ENCODE measurements around the gene COX14.
"Not testable (repeated sequence)": the region's sequence is repeated elsewhere in the genome, so short reads cannot be mapped to it uniquely, and the experiment has no call there.

COX14 gene

GRCh38 chr12:50110762-50111351, 1.2 kb upstream of the COX14 start:
- peak in 1 of 2 experiments; percentile 3 for DNase-seq

- DNase-seq: no peak
These were observed 692 bp upstream of the COX14 start for GRCh38 chr12:50111395-50111692.

GRCh38 chr12:50112456-50113218, 601 bp downstream of the COX14 start:
- no peak for DNase-seq

GRCh38 chr12:50117057-50117622, 5.1 kb downstream of the COX14 start:
- no peak for DNase-seq

- no peak for DNase-seq
These were observed 7.4 kb downstream of the COX14 start for GRCh38 chr12:50119387-50119786.

GRCh38 chr12:50120521-50120920, 8.5 kb downstream of the COX14 start:
- DNase-seq: no peak

- DNase-seq: no peak
These were observed 8.9 kb downstream of the COX14 start for GRCh38 chr12:50120953-50121352.

- no peak for DNase-seq
These were observed 9.6 kb downstream of the COX14 start for GRCh38 chr12:50121641-50122040.

- no peak for DNase-seq
These were observed 11.2 kb downstream of the COX14 start for GRCh38 chr12:50123203-50123602.

GRCh38 chr12:50127546-50127945, 15.5 kb downstream of the COX14 start:
- no peak for DNase-seq

- DNase-seq: no peak
These were observed 17.3 kb downstream of the COX14 start for GRCh38 chr12:50129290-50129689.

GRCh38 chr12:50132505-50133135, 20.6 kb downstream of the COX14 start:
- DNase-seq: no peak

GRCh38 chr12:50142993-50143392, 31.0 kb downstream of the COX14 start:
- no peak for DNase-seq

GRCh38 chr12:50145439-50145838, 33.4 kb downstream of the COX14 start:
- no peak for DNase-seq

- DNase-seq: no peak
These were observed 35.2 kb downstream of the COX14 start for GRCh38 chr12:50147281-50147680.

- DNase-seq: not testable (repeated sequence)
These were observed 36.0 kb downstream of the COX14 start for GRCh38 chr12:50148011-50148410.

GRCh38 chr12:50149311-50149710, 37.3 kb downstream of the COX14 start:
- DNase-seq: no peak

- DNase-seq: no peak
These were observed 39.1 kb downstream of the COX14 start for GRCh38 chr12:50151047-50151687.

GRCh38 chr12:50154947-50155346, 42.9 kb downstream of the COX14 start:
- not testable (repeated sequence) for DNase-seq

GRCh38 chr12:50156641-50157040, 44.6 kb downstream of the COX14 start:
- no peak for DNase-seq

GRCh38 chr12:50157259-50157658, 45.2 kb downstream of the COX14 start:
- DNase-seq: no peak

- DNase-seq: no peak
These were observed 48.6 kb downstream of the COX14 start for GRCh38 chr12:50160643-50161042.

- no peak for DNase-seq
These were observed 50.2 kb downstream of the COX14 start for GRCh38 chr12:50162230-50162629.

- DNase-seq: no peak
These were observed 52.9 kb downstream of the COX14 start for GRCh38 chr12:50164963-50165362.

Data from stimulated activated CD4-positive, alpha-beta T cell treated with anti-CD3 and anti-CD28 coated beads, Interleukin-4, amount 100 ng/mL, for 4 hours (primary cell).